H1 (cell line): ENCODE results near the gene FAM186B. TPM values are rescaled to one million over a fixed set of nuclear protein-coding genes. Genes with fewer than 3 reads are reported as not detected.

ENCODE experiments used
- CHD2 ChIP-seq: IDR thresholded peaks from 2 replicates; pipeline ENCODE4 v1.6.1; 2012; ENCODE audit warnings: low read length, improper control_type of control experiment
- KDM1A ChIP-seq: fragments of 200-600, 300-600 bp; sonication (generic); IDR thresholded peaks from 2 replicates; pipeline ENCODE4 v1.7.1; 2016; ENCODE audit warnings: mild to moderate bottlenecking, low read length, borderline replicate concordance
- PHF8 ChIP-seq: fragments of 200-600 bp; sonication (generic); conservative IDR thresholded peaks from 2 replicates; pipeline ENCODE4 v1.7.1; 2012; ENCODE audit warnings: low read depth, mild to moderate bottlenecking, inconsistent platforms, low read length, moderate library complexity
- polyA plus RNA-seq, 7 experiments: library from polyadenylated mRNA; depleted of rRNA in 3 of 7; stranded (reverse) in 5 of 7; unstranded in 2 of 7; fragments of >200 nt in 5 of 7; fragments of 200-250 nt in 2 of 7; gene quantifications; 1 replicate in 5 of 7; 2 replicates in 1 of 7; 4 replicates in 1 of 7; pipeline versions ENCODE4 v1.2.1 to v1.2.3, GENCODE V29; 2011 to 2013; ENCODE audit warnings: missing spikeins in 2 of 7, mixed read lengths in 2 of 7
- total RNA-seq: library from RNA; stranded (reverse); fragmentation: NEBNext Ultra II Directional; extraction: Animal tissue kit (Norgen Biotek cat#: 25700); gene quantifications from 2 replicates; pipeline ENCODE4 v1.2.1, GENCODE V29; 2021

Gene FAM186B
- total and polyA plus RNA-seq, 2 of the 8 experiments (the other 6 are each of a cell fraction or from before 2014, with no cell fraction given): 0.12 to 0.73 TPM

DNA sequence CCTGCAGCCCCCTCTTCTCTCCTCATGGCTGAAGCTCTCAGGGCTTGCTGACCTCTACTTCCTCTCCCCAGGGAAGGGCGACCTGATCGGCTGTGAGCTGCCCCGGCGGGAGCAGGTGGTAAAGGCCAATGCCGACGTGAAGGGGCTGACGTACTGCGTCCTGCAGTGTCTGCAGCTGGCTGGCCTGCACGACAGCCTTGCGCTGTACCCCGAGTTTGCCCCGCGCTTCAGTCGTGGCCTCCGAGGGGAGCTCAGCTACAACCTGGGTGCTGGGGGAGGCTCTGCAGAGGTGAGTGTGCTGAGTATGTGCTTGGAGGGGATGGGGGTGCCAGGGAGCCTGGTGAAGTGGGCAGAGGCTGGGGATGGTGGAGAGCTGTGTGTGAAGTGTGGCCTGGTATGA, 51.2 kb downstream of the FAM186B start (continued):
- TF ChIP-seq PHF8 (no peak), CHD2 (no peak), KDM1A (no peak)
